H9 (cell line): ENCODE data around the gene DTWD1. TPM values are rescaled to one million over a fixed set of nuclear protein-coding genes. Genes with fewer than 3 reads are reported as not detected.

ENCODE experiments used
- DNase-seq: peaks from one replicate; pipeline ENCODE4 v3.0.0-alpha.2; 2017
- H2AFZ ChIP-seq: one replicate; pipeline ENCODE4 v1.6.1; 2013; ENCODE audit warnings: mild to moderate bottlenecking, low read length, control low read depth, moderate library complexity
- H2AK5ac ChIP-seq: 2 replicates; pipeline ENCODE4 v1.6.1; 2013; ENCODE audit warnings: low read length, control low read depth, mixed read lengths; ENCODE audit not compliant: insufficient read length
- H2BK120ac ChIP-seq: one replicate; pipeline ENCODE4 v1.6.1; 2013; ENCODE audit warnings: low read depth, mild to moderate bottlenecking, low read length, control low read depth, inconsistent platforms; ENCODE audit not compliant: poor library complexity, severe bottlenecking
- H2BK12ac ChIP-seq: 2 replicates; pipeline ENCODE4 v1.6.1; 2013; ENCODE audit warnings: low read length, control low read depth, mixed read lengths, low read depth; ENCODE audit not compliant: insufficient read length
- H2BK15ac ChIP-seq: 2 replicates; pipeline ENCODE4 v1.6.1; 2013; ENCODE audit warnings: low read depth, low read length, control low read depth
- H2BK20ac ChIP-seq: one replicate; pipeline ENCODE4 v1.6.1; 2013; ENCODE audit warnings: low read depth, mild to moderate bottlenecking, low read length, control low read depth, inconsistent platforms; ENCODE audit not compliant: poor library complexity, severe bottlenecking
- H2BK5ac ChIP-seq: 2 replicates; pipeline ENCODE4 v1.6.1; 2013; ENCODE audit warnings: low read length, control low read depth, mixed read lengths; ENCODE audit not compliant: insufficient read length
- H3K14ac ChIP-seq: 2 replicates; pipeline ENCODE4 v1.6.1; 2013; ENCODE audit warnings: low read length, control low read depth; ENCODE audit not compliant: insufficient read depth
- H3K18ac ChIP-seq: 2 replicates; pipeline ENCODE4 v1.6.1; 2013; ENCODE audit warnings: low read depth, mild to moderate bottlenecking, mixed read lengths, low read length, control low read depth; ENCODE audit not compliant: insufficient read length
- H3K23ac ChIP-seq: 2 replicates; pipeline ENCODE4 v1.6.1; 2013; ENCODE audit warnings: low read length, control low read depth, mixed read lengths, low read depth; ENCODE audit not compliant: insufficient read length
- H3K23me2 ChIP-seq: 2 replicates; pipeline ENCODE4 v1.6.1; 2013; ENCODE audit warnings: low read depth, mild to moderate bottlenecking, mixed read lengths, low read length, control low read depth; ENCODE audit not compliant: insufficient read length, poor library complexity, severe bottlenecking
- H3K27ac ChIP-seq: 2 replicates; pipeline ENCODE4 v1.5.1; 2013; ENCODE audit warnings: low read length, control low read depth, mixed read lengths, low read depth; ENCODE audit not compliant: insufficient read length
- H3K27me3 ChIP-seq: 2 replicates; pipeline ENCODE4 v1.6.1; 2013; ENCODE audit warnings: low read length, control low read depth, inconsistent platforms; ENCODE audit not compliant: insufficient read depth
- H3K4ac ChIP-seq: 2 replicates; pipeline ENCODE4 v1.6.1; 2013; ENCODE audit warnings: low read depth, mild to moderate bottlenecking, control low read depth, inconsistent platforms, low read length, moderate library complexity
- H3K4me1 ChIP-seq: 2 replicates; pipeline ENCODE4 v1.6.1; 2013; ENCODE audit warnings: low read length, control low read depth, inconsistent platforms; ENCODE audit not compliant: insufficient read depth
- H3K4me2 ChIP-seq: 2 replicates; pipeline ENCODE4 v1.6.1; 2013; ENCODE audit warnings: low read length, control low read depth, mixed read lengths; ENCODE audit not compliant: insufficient read length, insufficient read depth
- H3K56ac ChIP-seq: 2 replicates; pipeline ENCODE4 v1.6.1; 2013; ENCODE audit warnings: low read depth, mild to moderate bottlenecking, mixed read lengths, low read length, control low read depth; ENCODE audit not compliant: insufficient read length
- H3K79me1 ChIP-seq: 2 replicates; pipeline ENCODE4 v1.6.1; 2013; ENCODE audit warnings: low read depth, mild to moderate bottlenecking, moderate library complexity, low read length, control low read depth, inconsistent platforms; ENCODE audit not compliant: insufficient read depth, poor library complexity, severe bottlenecking
- H3K79me2 ChIP-seq: 2 replicates; pipeline ENCODE4 v1.6.1; 2013; ENCODE audit warnings: low read length, control low read depth, inconsistent platforms; ENCODE audit not compliant: insufficient read depth
- H3K9ac ChIP-seq: 2 replicates; pipeline ENCODE4 v1.6.1; 2013; ENCODE audit warnings: low read length, control low read depth, mixed read lengths; ENCODE audit not compliant: insufficient read length; ENCODE audit errors: extremely low read depth
- H3K9me3 ChIP-seq: one replicate; pipeline ENCODE4 v1.6.1; 2013; ENCODE audit warnings: low read depth, low read length, inconsistent platforms; ENCODE audit not compliant: control insufficient read depth
- H3T11ph ChIP-seq: one replicate; pipeline ENCODE4 v1.6.1; 2013; ENCODE audit warnings: mild to moderate bottlenecking, low read length, control low read depth, inconsistent platforms
- H4K20me1 ChIP-seq: one replicate; pipeline ENCODE4 v1.6.1; 2013; ENCODE audit not compliant: control insufficient read depth, insufficient read length, insufficient read depth
- H4K5ac ChIP-seq: 2 replicates; pipeline ENCODE4 v1.6.1; 2013; ENCODE audit warnings: low read depth, mild to moderate bottlenecking, mixed read lengths, low read length, control low read depth; ENCODE audit not compliant: insufficient read length
- H4K8ac ChIP-seq: replicated peaks from 2 replicates; pipeline ENCODE4 v1.6.1; 2013; ENCODE audit warnings: low read length, control low read depth, mixed read lengths, low read depth; ENCODE audit not compliant: insufficient read length
- H4K91ac ChIP-seq: 2 replicates; pipeline ENCODE4 v1.6.1; 2013; ENCODE audit warnings: low read depth, mild to moderate bottlenecking, moderate library complexity, mixed read lengths, low read length, control low read depth; ENCODE audit not compliant: insufficient read length
- H3K27ac Mint-ChIP-seq, 3 experiments: 2 replicates in 2 of 3; 3 replicates in 1 of 3; pipeline ENCODE4 v1.8.0; 2020 to 2021; ENCODE audit warnings: mixed read lengths in 3 of 3, mild to moderate bottlenecking in 1 of 3, moderate library complexity in 1 of 3
- H3K27me3 Mint-ChIP-seq: 2 replicates; pipeline ENCODE4 v1.8.0; 2021; ENCODE audit warnings: low read depth, mild to moderate bottlenecking, moderate library complexity, mixed read lengths
- H3K36me3 Mint-ChIP-seq, 3 experiments: 2 replicates in 2 of 3; 3 replicates in 1 of 3; pipeline ENCODE4 v1.8.0; 2020 to 2021; ENCODE audit warnings: low read depth in 3 of 3, mixed read lengths in 3 of 3; ENCODE audit not compliant: insufficient read depth in 1 of 3
- H3K4me1 Mint-ChIP-seq, 2 experiments: 2 replicates each; pipeline ENCODE4 v1.8.0; 2020; ENCODE audit warnings: mixed read lengths in 2 of 2
- H3K4me3 Mint-ChIP-seq, 2 experiments: 2 replicates in 1 of 2; 3 replicates in 1 of 2; pipeline ENCODE4 v1.8.0; 2020 to 2021; ENCODE audit warnings: mild to moderate bottlenecking in 2 of 2, mixed read lengths in 2 of 2, moderate library complexity in 1 of 2
- H3K9me3 Mint-ChIP-seq, 2 experiments: 2 replicates in 1 of 2; 3 replicates in 1 of 2; pipeline ENCODE4 v1.8.0; 2020; ENCODE audit warnings: mild to moderate bottlenecking in 2 of 2, mixed read lengths in 2 of 2, moderate library complexity in 1 of 2
- CTCF ChIP-seq: fragments of 200-600 bp; sonication (generic); conservative IDR thresholded peaks from 3 replicates; pipeline ENCODE4 v1.8.0; 2021; ENCODE audit warnings: antibody characterized with exemption, mild to moderate bottlenecking
- WGBS: extraction: QIAGEN DNeasy Blood & Tissue Kit; methylation state at CpG from one replicate; pipeline ENCODE4 v1.1.7; 2013; ENCODE audit warnings: missing lambda C conversion rate, low lambda C conversion rate, mixed read lengths; ENCODE audit not compliant: insufficient read length; ENCODE audit errors: extremely low coverage; 5-methylcytosine and 5-hydroxymethylcytosine counted together
- total RNA-seq: library from RNA; stranded (reverse); gene quantifications from 2 replicates; pipeline ENCODE4 v1.2.1, GENCODE V29; 2021

DTWD1 gene
- total RNA-seq, 1 experiment from 2014 or later, result 26.7 TPM

GRCh38 chr15:49605588-49605987 lies 15.3 kb upstream of the DTWD1 start:
- no peaks in the 10 kb centered on the region; the same call in 1 of the 2 replicates for H3K4me1 ChIP-seq
- H2BK12ac ChIP-seq, result no peak overlapping the region
- H2AFZ ChIP-seq, result no peak overlapping the region
- no peak for DNase-seq
- Mint-ChIP-seq H3K27me3 (no peaks in the 10 kb centered on the region), H3K36me3 (peaks cover 0 to 13% (median 0%) of the 10 kb centered on the region in 3 experiments; a peak in 2 of 7 replicates), H3K4me3 (no peak overlapping the region), H3K27ac (no peak overlapping the region), H3K4me1 (peaks cover 2% of the 10 kb centered on the region in 2 experiments), H3K9me3 (peaks cover 8 to 12% of the 10 kb centered on the region in 2 experiments)
- H2BK15ac ChIP-seq, result no peak overlapping the region
- H2BK5ac ChIP-seq, result no peak overlapping the region
- no peak for TF ChIP-seq CTCF
- no peak overlapping the region for H3K4ac ChIP-seq
- H2BK20ac ChIP-seq, result no peak overlapping the region
- no peaks in the 10 kb centered on the region for H3K79me1 ChIP-seq
- no peak overlapping the region for H2AK5ac ChIP-seq
- no CpG with 5 or more reads among the region's 2 CpGs for WGBS
- no peak overlapping the region for H2BK120ac ChIP-seq
- H3K14ac ChIP-seq, result no peak overlapping the region
- H4K5ac ChIP-seq, result no peak overlapping the region
- no peak overlapping the region for H4K91ac ChIP-seq
- no peak overlapping the region for H3T11ph ChIP-seq
- H3K79me2 ChIP-seq, result no peaks in the 10 kb centered on the region
- H3K27me3 ChIP-seq, result no peaks in the 10 kb centered on the region
- H3K27ac ChIP-seq, result no peak overlapping the region
- no peaks in the 10 kb centered on the region for H4K20me1 ChIP-seq
- H3K56ac ChIP-seq, result no peak overlapping the region
- no peaks in the 10 kb centered on the region for H3K9me3 ChIP-seq
- H3K23ac ChIP-seq, result no peak overlapping the region
- H3K18ac ChIP-seq, result no peak overlapping the region
- H3K23me2 ChIP-seq, result no peaks in the 10 kb centered on the region
- no peak overlapping the region for H3K4me2 ChIP-seq
- no peak overlapping the region for H4K8ac ChIP-seq
- H3K9ac ChIP-seq, result no peak overlapping the region
